Measurements from ENCODE around the gene IFNGR1. TPM values are rescaled to one million over a fixed set of nuclear protein-coding genes. Genes with fewer than 3 reads are reported as not detected.

Gene IFNGR1
- total RNA-seq, 6 experiments from 2014 or later: 24.1 to 29.0 (median 26.1) TPM

- no peak for DNase-seq
- Mint-ChIP-seq H3K27me3 (ENCODE audit: insufficient read depth) (no peaks in the 10 kb centered on the region; the same call in none of the 2 replicates), H3K36me3 (ENCODE audit: low read depth) (no peaks in the 10 kb centered on the region), H3K4me3 (no peak overlapping the region), H3K9me3 (no peaks in the 10 kb centered on the region), H3K27ac (no peak overlapping the region), H3K4me1 (ENCODE audit: low read depth) (peaks cover 12% of the 10 kb centered on the region; the same call in 1 of the 2 replicates)
- no peak for TF ChIP-seq CTCF (IDR thresholded peaks at IDR 0.05)
Observed at GRCh38 chr6:137157601-137158000, 61.6 kb downstream of the IFNGR1 start.

GRCh38 chr6:137156650-137157049 is 62.5 kb downstream of the IFNGR1 start:
- TF ChIP-seq CTCF (IDR thresholded peaks at IDR 0.05): no peak
- Mint-ChIP-seq H3K36me3 (ENCODE audit: low read depth) (no peaks in the 10 kb centered on the region), H3K27me3 (ENCODE audit: insufficient read depth) (no peaks in the 10 kb centered on the region; the same call in none of the 2 replicates)

GRCh38 chr6:137155830-137156229 is 63.4 kb downstream of the IFNGR1 start:
- peaks cover 12% of the 10 kb centered on the region; the same call in 1 of the 2 replicates for H3K4me1 Mint-ChIP-seq (ENCODE audit: low read depth)

More at GRCh38 chr6:137156650-137157049, 62.5 kb downstream of the IFNGR1 start:
- Mint-ChIP-seq H3K4me1 (ENCODE audit: low read depth) (peaks cover 12% of the 10 kb centered on the region; the same call in 1 of the 2 replicates), H3K9me3 (no peaks in the 10 kb centered on the region), H3K4me3 (no peak overlapping the region), H3K27ac (no peak overlapping the region)
- DNase-seq: no peak

GRCh38 chr6:137150072-137150471 is 69.1 kb downstream of the IFNGR1 start:
- DNase-seq: no peak
- Mint-ChIP-seq H3K27me3 (ENCODE audit: insufficient read depth) (peaks cover 2% of the 10 kb centered on the region; the same call in 1 of the 2 replicates), H3K27ac (no peak overlapping the region), H3K4me1 (ENCODE audit: low read depth) (no peaks in the 10 kb centered on the region), H3K36me3 (ENCODE audit: low read depth) (no peaks in the 10 kb centered on the region), H3K9me3 (no peaks in the 10 kb centered on the region), H3K4me3 (no peak overlapping the region)
- TF ChIP-seq CTCF (IDR thresholded peaks at IDR 0.05): no peak

More at GRCh38 chr6:137155830-137156229, 63.4 kb downstream of the IFNGR1 start:
- TF ChIP-seq CTCF (IDR thresholded peaks at IDR 0.05): no peak
- Mint-ChIP-seq H3K27ac (no peak overlapping the region), H3K27me3 (ENCODE audit: insufficient read depth) (no peaks in the 10 kb centered on the region; the same call in none of the 2 replicates), H3K36me3 (ENCODE audit: low read depth) (no peaks in the 10 kb centered on the region), H3K9me3 (no peaks in the 10 kb centered on the region), H3K4me3 (no peak overlapping the region)
- DNase-seq: no peak

GRCh38 chr6:137149035-137149393 is 70.2 kb downstream of the IFNGR1 start:
- Mint-ChIP-seq H3K27me3 (ENCODE audit: insufficient read depth) (peaks cover 2% of the 10 kb centered on the region; the same call in 1 of the 2 replicates), H3K4me3 (no peak overlapping the region), H3K4me1 (ENCODE audit: low read depth) (no peaks in the 10 kb centered on the region), H3K36me3 (ENCODE audit: low read depth) (no peaks in the 10 kb centered on the region), H3K27ac (no peak overlapping the region), H3K9me3 (no peaks in the 10 kb centered on the region)
- no peak for TF ChIP-seq CTCF (IDR thresholded peaks at IDR 0.05)
- no peak for DNase-seq

Data from HFFc6 (cell line).